Stomach (tissue), 4 donors: ENCODE data around the gene TAL2.

Experiments
- CTCF ChIP-seq, 7 experiments: fragments of 450-650 bp in 4 of 7; fragments of 200-600 bp in 3 of 7; sonication (generic) in 3 of 7; IDR thresholded peaks; one replicate each; pipeline ENCODE4 v1.5.1; 2016 to 2019; ENCODE audit warnings: antibody characterized with exemption in 7 of 7, control low read depth in 2 of 7, mild to moderate bottlenecking in 1 of 7
- POLR2AphosphoS5 ChIP-seq, 3 donors: sonication (generic); formaldehyde crosslinking; IDR thresholded peaks; one replicate each; pipeline ENCODE4 v1.6.1; 2016; ENCODE audit warnings: antibody characterized with exemption in 3 of 3

DNA sequence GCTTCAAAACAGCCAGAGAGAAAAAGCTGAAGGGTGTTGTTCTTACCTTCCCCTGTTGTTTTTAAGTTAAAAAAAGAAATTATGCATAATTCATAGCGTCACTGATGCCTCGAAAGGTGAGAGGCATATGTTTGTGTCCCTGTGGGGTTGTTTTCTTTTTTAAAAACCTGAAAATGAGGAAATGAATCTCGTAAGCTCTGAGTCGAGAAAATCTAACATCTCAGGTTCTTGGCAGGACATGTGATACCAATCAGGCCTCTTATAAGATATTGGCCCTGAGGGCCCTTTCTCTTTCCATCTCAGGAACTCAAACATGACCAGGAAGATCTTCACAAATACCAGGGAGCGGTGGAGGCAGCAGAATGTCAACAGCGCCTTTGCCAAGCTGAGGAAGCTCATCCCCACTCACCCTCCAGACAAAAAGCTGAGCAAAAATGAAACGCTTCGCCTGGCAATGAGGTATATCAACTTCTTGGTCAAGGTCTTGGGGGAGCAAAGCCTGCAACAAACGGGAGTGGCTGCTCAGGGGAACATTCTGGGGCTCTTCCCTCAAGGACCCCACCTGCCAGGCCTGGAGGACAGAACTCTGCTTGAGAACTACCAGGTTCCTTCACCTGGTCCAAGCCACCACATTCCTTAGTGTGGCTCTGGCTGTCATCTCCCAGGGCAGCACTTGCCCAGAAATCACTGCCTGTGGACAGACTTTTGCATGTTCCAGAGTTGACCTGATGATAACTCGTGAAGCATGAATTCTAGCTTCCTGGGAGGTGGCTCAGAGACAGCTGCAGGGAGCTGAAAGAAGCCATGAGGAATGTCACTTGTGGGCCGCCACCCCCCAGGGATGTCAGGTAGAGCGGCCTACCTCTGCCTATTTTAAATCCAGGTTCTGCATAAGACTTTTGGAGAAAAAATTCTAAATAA lies at the start of gene TAL2:
- TF ChIP-seq CTCF (IDR thresholded peaks at IDR 0.05) (no peak), POLR2AphosphoS5 (IDR thresholded peaks at IDR 0.05) (no peak)
